Jurkat, Clone E6-1 (cell line): ENCODE measurements around the gene DGCR6L. TPM values are rescaled to one million over a fixed set of nuclear protein-coding genes. Genes with fewer than 3 reads are reported as not detected.
"Not testable (repeated sequence)": the region's sequence is repeated elsewhere in the genome, so short reads cannot be mapped to it uniquely, and the experiment has no call there.

ENCODE experiments used
- DNase-seq: peaks from one replicate; pipeline ENCODE4 v3.0.0-alpha.2; 2011; ENCODE audit warnings: low read depth, low spot score
- H3K4me3 ChIP-seq: 2 replicates; pipeline ENCODE4 v1.5.1; 2011; ENCODE audit warnings: mild to moderate bottlenecking, low read length, control low read depth, moderate library complexity
- polyA plus RNA-seq: library from polyadenylated mRNA; unstranded; fragments of >200 nt; gene quantifications from one replicate; pipeline ENCODE4 v1.2.1, GENCODE V29; 2012; ENCODE audit warnings: missing spikeins; ENCODE audit not compliant: insufficient read length, insufficient read depth

Gene DGCR6L
- 80.2 TPM for polyA plus RNA-seq

GRCh38 chr22:20319745-20320658 lies at the start of gene DGCR6L:
Gene DGCR6L, minus strand, starts transcription at chr22:20320060. Its CDS starts 72 bp downstream, at chr22:20319988.
- peak; percentile 93 for DNase-seq
- peak within 1 kb of the TSS; percentile 82 for H3K4me3 ChIP-seq

- DNase-seq, H3K4me3 ChIP-seq: not testable (repeated sequence)
Observed at GRCh38 chr22:20368875-20369274, 49.0 kb upstream of the DGCR6L start.

- H3K4me3 ChIP-seq, DNase-seq: not testable (repeated sequence)
Observed at GRCh38 chr22:20366841-20367240, 47.0 kb upstream of the DGCR6L start.

GRCh38 chr22:20364335-20365260 lies 44.7 kb upstream of the DGCR6L start:
- not testable (repeated sequence) for H3K4me3 ChIP-seq
- peak; percentile 11 for DNase-seq

- DNase-seq, H3K4me3 ChIP-seq: not testable (repeated sequence)
Observed at GRCh38 chr22:20362403-20362802, 42.5 kb upstream of the DGCR6L start.

GRCh38 chr22:20361752-20362229 lies 41.9 kb upstream of the DGCR6L start:
- not testable (repeated sequence) for DNase-seq, H3K4me3 ChIP-seq

- not testable (repeated sequence) for H3K4me3 ChIP-seq, DNase-seq
Observed at GRCh38 chr22:20360866-20361751, 41.2 kb upstream of the DGCR6L start.

GRCh38 chr22:20360261-20360660 lies 40.4 kb upstream of the DGCR6L start:
- H3K4me3 ChIP-seq, DNase-seq: not testable (repeated sequence)

GRCh38 chr22:20358503-20359239 lies 38.8 kb upstream of the DGCR6L start:
- not testable (repeated sequence) for DNase-seq, H3K4me3 ChIP-seq

GRCh38 chr22:20357967-20358366 lies 38.1 kb upstream of the DGCR6L start:
- DNase-seq, H3K4me3 ChIP-seq: not testable (repeated sequence)

- DNase-seq, H3K4me3 ChIP-seq: not testable (repeated sequence)
Observed at GRCh38 chr22:20356906-20357305, 37.0 kb upstream of the DGCR6L start.

GRCh38 chr22:20355939-20356636 lies 36.2 kb upstream of the DGCR6L start:
- not testable (repeated sequence) for H3K4me3 ChIP-seq, DNase-seq

GRCh38 chr22:20354238-20354975 lies 34.5 kb upstream of the DGCR6L start:
- no peak overlapping the region for H3K4me3 ChIP-seq
- no peak for DNase-seq

- DNase-seq, H3K4me3 ChIP-seq: not testable (repeated sequence)
Observed at GRCh38 chr22:20352536-20352935, 32.7 kb upstream of the DGCR6L start.

GRCh38 chr22:20346553-20346952 lies 26.7 kb upstream of the DGCR6L start:
- not testable (repeated sequence) for DNase-seq, H3K4me3 ChIP-seq

GRCh38 chr22:20338291-20338690 lies 18.4 kb upstream of the DGCR6L start:
- H3K4me3 ChIP-seq, DNase-seq: not testable (repeated sequence)
